ENCODE data around the gene CDH22. TPM values are rescaled to one million over a fixed set of nuclear protein-coding genes. Genes with fewer than 3 reads are reported as not detected.
A peak's percentile ranks its signal among the peaks of the same experiment; 100 is the strongest.

Gene CDH22
- polyA plus RNA-seq, 1 donor from 2014 or later: not detected

DNA sequence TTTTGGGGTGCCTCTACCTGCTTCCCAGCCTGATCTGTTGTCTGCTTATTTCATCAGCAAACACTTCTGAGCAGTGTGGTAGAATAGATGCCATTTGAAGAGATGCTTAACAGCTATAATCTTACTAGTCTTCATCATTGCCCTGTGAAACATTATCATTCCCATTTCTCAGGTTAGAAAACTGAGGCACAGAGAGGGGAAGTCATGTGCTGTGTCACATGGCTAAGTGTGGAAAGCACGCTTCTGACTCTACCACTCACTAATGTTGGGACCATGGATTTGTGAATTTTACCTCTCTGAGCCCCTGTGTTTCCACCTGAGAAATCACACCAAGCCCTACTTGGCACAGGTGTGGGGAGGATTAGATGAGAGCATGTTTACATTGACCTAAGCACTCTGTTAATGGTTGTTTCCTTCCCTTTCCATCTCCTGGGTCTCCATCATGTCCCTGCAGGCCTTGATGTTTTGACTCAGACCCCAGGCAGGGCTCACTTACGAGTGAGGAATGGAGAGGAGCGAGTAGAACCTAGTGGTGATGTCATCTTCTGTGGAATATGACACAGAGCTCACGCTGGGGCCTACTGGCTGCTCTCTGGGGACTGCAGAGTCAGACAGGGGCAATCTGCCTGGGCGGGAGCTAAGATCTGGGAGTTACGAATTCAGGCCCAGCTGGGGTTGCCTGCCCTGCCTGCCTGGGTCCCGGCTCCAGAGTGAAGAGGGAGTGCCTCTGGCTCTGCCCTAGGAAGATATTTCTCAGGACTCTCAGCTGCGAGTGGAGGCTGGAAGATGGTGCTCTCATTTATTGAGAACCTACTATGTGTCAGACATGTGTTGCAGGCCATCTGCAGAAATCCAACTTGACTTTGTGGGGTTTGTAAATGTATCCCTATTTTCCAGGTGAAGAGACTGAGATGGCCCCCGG, 64.3 kb downstream of the CDH22 start:
- no peak overlapping the region for H3K27ac Mint-ChIP-seq
- no peaks in the 10 kb centered on the region for H3K9me3 Mint-ChIP-seq
- H3K4me3 Mint-ChIP-seq: no peak overlapping the region
- peaks cover 0 to 5% (median 0%) of the 10 kb centered on the region in 3 donors for H3K4me1 Mint-ChIP-seq
- H3K36me3 Mint-ChIP-seq: no peaks in the 10 kb centered on the region
- peaks cover 37% of the 10 kb centered on the region for H3K27me3 Mint-ChIP-seq

DNA sequence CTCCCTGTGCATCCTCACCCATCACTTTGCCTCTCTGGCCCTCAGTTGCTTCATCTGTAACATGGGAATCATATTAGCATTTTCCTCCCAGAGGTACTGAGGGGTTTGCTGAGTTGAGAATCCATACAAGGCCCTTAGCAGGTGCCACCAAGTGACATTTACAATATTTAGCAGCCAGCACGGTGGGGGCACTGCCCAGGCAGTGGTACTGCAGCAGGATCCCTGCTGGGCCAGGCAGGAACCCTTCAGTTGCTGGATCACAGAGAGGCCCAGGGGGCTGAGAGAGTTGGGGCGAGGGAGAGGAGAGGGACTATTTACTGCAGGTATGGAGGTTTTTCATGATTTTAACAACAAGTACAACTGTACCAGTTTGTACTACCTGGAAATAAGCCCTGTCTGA, 65.9 kb downstream of the CDH22 start:
- H3K36me3 Mint-ChIP-seq: no peaks in the 10 kb centered on the region
- no peak overlapping the region for H3K4me3 Mint-ChIP-seq
- peaks cover 0 to 5% (median 0%) of the 10 kb centered on the region in 3 donors for H3K4me1 Mint-ChIP-seq
- H3K27ac Mint-ChIP-seq: no peak overlapping the region
- no peaks in the 10 kb centered on the region for H3K9me3 Mint-ChIP-seq
- peaks cover 27% of the 10 kb centered on the region for H3K27me3 Mint-ChIP-seq

- H3K4me3 Mint-ChIP-seq: no peak overlapping the region
- peaks cover 17% of the 10 kb centered on the region for H3K27me3 Mint-ChIP-seq
- H3K36me3 Mint-ChIP-seq: no peaks in the 10 kb centered on the region
- no peaks in the 10 kb centered on the region for H3K4me1 Mint-ChIP-seq
- no peak overlapping the region for H3K27ac Mint-ChIP-seq
- no peaks in the 10 kb centered on the region for H3K9me3 Mint-ChIP-seq
These were observed 67.4 kb downstream of the CDH22 start for GRCh38 chr20:46240881-46241280.

- H3K4me1 Mint-ChIP-seq: no peaks in the 10 kb centered on the region
- H3K4me3 Mint-ChIP-seq: no peak overlapping the region
- H3K27ac Mint-ChIP-seq: no peak overlapping the region
- H3K9me3 Mint-ChIP-seq: no peaks in the 10 kb centered on the region
- no peaks in the 10 kb centered on the region for H3K36me3 Mint-ChIP-seq
- peaks cover 14% of the 10 kb centered on the region for H3K27me3 Mint-ChIP-seq
These were observed 68.2 kb downstream of the CDH22 start for GRCh38 chr20:46240065-46240464.

DNA sequence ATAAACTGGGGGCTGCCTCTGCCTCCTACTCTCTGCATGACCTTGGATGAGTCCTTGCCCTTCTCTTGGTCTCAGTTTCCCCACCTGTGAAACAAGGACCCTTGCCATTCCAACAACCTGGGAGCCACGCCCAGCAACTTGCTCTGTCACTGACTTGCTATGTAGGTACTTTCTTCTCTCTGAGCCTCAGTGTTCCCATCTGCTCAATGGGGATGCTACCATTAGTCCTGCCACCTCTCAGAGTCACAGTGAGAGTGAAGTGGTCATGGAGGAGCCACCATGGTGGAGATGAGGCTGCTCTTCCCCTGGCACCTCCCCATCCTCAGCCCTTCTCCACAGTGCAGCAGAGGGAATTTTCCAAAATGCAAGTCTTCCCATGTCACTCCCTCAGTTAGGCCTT, 70.6 kb downstream of the CDH22 start:
- no peak overlapping the region for H3K4me3 Mint-ChIP-seq
- no peak overlapping the region for H3K27ac Mint-ChIP-seq
- no peaks in the 10 kb centered on the region for H3K4me1 Mint-ChIP-seq
- no peaks in the 10 kb centered on the region for H3K9me3 Mint-ChIP-seq
- H3K27me3 Mint-ChIP-seq: peaks cover 10% of the 10 kb centered on the region
- no peaks in the 10 kb centered on the region for H3K36me3 Mint-ChIP-seq

DNA sequence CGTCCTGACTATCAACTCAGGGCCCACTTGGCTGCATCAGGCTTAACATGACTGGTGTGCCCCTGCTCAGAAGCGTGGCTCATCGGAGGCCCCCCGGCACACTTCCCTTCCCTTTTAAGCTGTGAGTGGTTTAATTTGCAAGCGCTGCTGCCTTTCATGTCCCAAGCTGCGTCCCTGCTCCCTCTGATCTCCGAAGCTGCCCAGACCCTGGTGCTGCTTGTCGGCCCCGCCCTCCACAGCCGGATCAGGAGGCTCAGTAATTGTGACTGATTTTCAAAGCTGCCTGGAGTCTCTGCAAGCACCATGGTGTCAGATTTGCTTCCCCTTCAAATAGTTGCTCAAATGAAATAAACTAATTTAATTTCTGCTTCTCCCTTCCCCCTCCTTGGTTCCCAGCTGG, 71.1 kb downstream of the CDH22 start:
- H3K4me3 Mint-ChIP-seq: no peak overlapping the region
- H3K27ac Mint-ChIP-seq: no peak overlapping the region
- no peaks in the 10 kb centered on the region for H3K4me1 Mint-ChIP-seq
- H3K9me3 Mint-ChIP-seq: no peaks in the 10 kb centered on the region
- H3K27me3 Mint-ChIP-seq: peaks cover 11% of the 10 kb centered on the region
- H3K36me3 Mint-ChIP-seq: no peaks in the 10 kb centered on the region

DNA sequence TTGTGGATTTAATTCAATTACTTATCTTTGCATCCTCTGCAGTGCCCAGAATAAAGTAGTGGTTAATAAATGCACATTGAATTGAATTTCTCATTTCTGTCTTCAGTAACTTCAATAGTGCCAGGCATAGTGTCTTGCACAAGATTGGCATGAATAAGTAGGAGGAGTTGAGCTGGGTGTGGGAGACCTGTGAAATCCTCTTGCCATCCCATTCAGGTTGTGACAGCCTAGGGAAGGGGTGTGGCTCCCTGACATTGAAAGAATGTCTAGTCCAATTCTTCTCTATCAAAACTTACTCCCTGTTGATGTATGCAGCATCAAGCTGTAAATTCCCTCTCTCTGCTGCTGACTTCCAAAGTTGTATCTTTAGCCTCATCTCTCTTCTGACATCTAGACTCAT, 73.2 kb downstream of the CDH22 start:
- Mint-ChIP-seq H3K27ac (no peak overlapping the region), H3K4me3 (no peak overlapping the region), H3K4me1 (no peaks in the 10 kb centered on the region), H3K36me3 (no peaks in the 10 kb centered on the region), H3K9me3 (no peaks in the 10 kb centered on the region), H3K27me3 (peaks cover 16% of the 10 kb centered on the region)

DNA sequence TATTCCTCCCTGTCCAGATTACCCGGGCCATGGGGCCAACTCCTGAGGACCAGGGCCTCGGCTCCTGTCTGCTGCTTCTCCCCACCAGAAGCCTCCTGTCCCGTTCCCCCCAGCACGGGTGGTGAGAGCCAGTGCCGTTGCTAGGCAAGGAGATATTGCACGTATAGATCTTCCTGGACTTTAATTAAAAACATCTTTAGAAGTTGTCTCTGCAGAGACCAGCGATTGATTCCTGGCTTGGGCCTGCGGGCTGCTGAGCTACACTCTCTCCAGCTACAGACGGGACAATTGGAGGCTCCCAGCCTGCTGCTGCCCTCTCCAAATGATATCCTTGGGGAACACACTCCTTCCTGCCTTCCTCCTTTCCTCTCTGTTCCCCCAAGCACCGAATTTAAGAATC, 74.6 kb downstream of the CDH22 start:
- H3K36me3 Mint-ChIP-seq: no peaks in the 10 kb centered on the region
- peaks cover 23% of the 10 kb centered on the region for H3K27me3 Mint-ChIP-seq

GRCh38 chr20:46232539-46232938, 75.8 kb downstream of the CDH22 start:
- Mint-ChIP-seq H3K4me3 (no peak overlapping the region), H3K36me3 (no peaks in the 10 kb centered on the region), H3K27ac (no peak overlapping the region), H3K27me3 (peaks cover 22% of the 10 kb centered on the region), H3K4me1 (no peaks in the 10 kb centered on the region), H3K9me3 (peaks cover 0 to 2% (median 2%) of the 10 kb centered on the region in 3 donors)

More for the DNA sequence above, 74.6 kb downstream of the CDH22 start:
- H3K9me3 Mint-ChIP-seq: peaks cover 0 to 2% (median 2%) of the 10 kb centered on the region in 3 donors
- H3K4me3 Mint-ChIP-seq: no peak overlapping the region
- H3K4me1 Mint-ChIP-seq: no peaks in the 10 kb centered on the region
- H3K27ac Mint-ChIP-seq: no peak overlapping the region

- H3K27me3 Mint-ChIP-seq: peaks cover 26% of the 10 kb centered on the region
- no peak overlapping the region for H3K4me3 Mint-ChIP-seq
- no peak overlapping the region for H3K27ac Mint-ChIP-seq
- no peaks in the 10 kb centered on the region for H3K36me3 Mint-ChIP-seq
- peaks cover 0 to 2% (median 0%) of the 10 kb centered on the region in 3 donors for H3K4me1 Mint-ChIP-seq
- H3K9me3 Mint-ChIP-seq: peaks cover 0 to 4% (median 2%) of the 10 kb centered on the region in 3 donors
These were observed 77.5 kb downstream of the CDH22 start for GRCh38 chr20:46230801-46231282.

DNA sequence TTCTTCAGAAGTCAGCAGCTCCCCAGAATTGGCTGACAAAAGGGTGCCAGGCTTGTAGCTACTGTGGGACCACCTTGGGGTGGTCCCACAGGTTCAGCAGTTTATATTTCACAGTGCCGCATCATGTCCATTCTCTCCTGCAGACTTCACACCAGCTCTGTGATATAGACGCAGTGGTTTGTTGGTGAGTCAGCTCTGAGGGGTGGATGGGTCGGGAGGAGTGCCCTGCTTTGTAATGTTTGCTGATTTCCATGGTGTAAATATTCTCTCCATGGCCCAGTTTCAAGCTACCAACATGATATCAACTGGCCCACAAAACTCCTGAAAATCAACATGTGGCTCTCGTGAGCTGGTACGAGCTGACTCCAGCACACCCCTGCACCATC, 78.2 kb downstream of the CDH22 start:
- peaks cover 0 to 4% (median 2%) of the 10 kb centered on the region in 3 donors for H3K9me3 Mint-ChIP-seq
- H3K4me3 Mint-ChIP-seq: no peak overlapping the region
- H3K27ac Mint-ChIP-seq: no peak overlapping the region
- H3K27me3 Mint-ChIP-seq: peaks cover 28% of the 10 kb centered on the region
- no peaks in the 10 kb centered on the region for H3K36me3 Mint-ChIP-seq
- peaks cover 0 to 2% (median 0%) of the 10 kb centered on the region in 3 donors for H3K4me1 Mint-ChIP-seq

DNA sequence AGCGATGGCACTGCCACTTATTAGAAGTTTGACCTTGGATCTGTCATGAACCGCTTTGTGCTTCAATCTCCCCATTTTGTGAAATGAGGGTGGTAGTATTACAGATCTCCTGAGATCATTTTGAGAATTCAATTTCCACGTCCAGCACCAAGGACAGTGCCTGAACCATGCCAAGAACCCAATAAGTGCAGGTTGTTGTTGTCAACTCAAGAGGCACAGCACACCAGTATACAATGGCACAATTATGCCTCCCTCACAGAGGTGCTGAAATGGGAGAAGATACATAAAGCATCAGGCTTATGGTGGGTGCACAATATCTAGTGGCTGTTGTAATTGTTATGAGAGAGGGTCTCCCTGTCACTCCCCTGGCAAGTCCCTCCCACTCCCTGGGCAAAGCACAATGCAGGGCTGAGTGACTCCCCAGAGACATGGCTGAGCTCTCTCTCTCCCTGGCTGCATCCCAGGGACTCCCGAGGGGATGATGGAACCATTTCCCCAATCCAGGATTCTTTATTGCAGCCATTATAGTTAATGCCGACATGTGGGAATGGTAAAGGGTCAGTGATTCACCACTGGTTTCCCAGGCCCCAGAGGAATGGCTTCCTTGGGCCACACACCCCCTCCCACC, 78.7 kb downstream of the CDH22 start:
- no peaks in the 10 kb centered on the region for H3K36me3 Mint-ChIP-seq
- peaks cover 0 to 4% (median 2%) of the 10 kb centered on the region in 3 donors for H3K9me3 Mint-ChIP-seq
- H3K27ac Mint-ChIP-seq: no peak overlapping the region
- no peak overlapping the region for H3K4me3 Mint-ChIP-seq
- peaks cover 28% of the 10 kb centered on the region for H3K27me3 Mint-ChIP-seq
- peaks cover 0 to 2% (median 0%) of the 10 kb centered on the region in 3 donors for H3K4me1 Mint-ChIP-seq

GRCh38 chr20:46228670-46229069, 79.6 kb downstream of the CDH22 start:
- peaks cover 26% of the 10 kb centered on the region for H3K27me3 Mint-ChIP-seq
- H3K4me1 Mint-ChIP-seq: peaks cover 0 to 2% (median 0%) of the 10 kb centered on the region in 3 donors
- H3K27ac Mint-ChIP-seq: no peak overlapping the region
- H3K9me3 Mint-ChIP-seq: peaks cover 0 to 4% (median 2%) of the 10 kb centered on the region in 3 donors
- H3K36me3 Mint-ChIP-seq: no peaks in the 10 kb centered on the region
- H3K4me3 Mint-ChIP-seq: no peak overlapping the region

GRCh38 chr20:46227272-46227767, 81.0 kb downstream of the CDH22 start:
- peaks cover 26% of the 10 kb centered on the region for H3K27me3 Mint-ChIP-seq
- no peak overlapping the region for H3K4me3 Mint-ChIP-seq
- H3K9me3 Mint-ChIP-seq: peaks cover 0 to 4% (median 2%) of the 10 kb centered on the region in 3 donors
- H3K36me3 Mint-ChIP-seq: peaks cover 1% of the 10 kb centered on the region
- peaks cover 0 to 2% (median 0%) of the 10 kb centered on the region in 3 donors for H3K4me1 Mint-ChIP-seq
- H3K27ac Mint-ChIP-seq: no peak overlapping the region

DNA sequence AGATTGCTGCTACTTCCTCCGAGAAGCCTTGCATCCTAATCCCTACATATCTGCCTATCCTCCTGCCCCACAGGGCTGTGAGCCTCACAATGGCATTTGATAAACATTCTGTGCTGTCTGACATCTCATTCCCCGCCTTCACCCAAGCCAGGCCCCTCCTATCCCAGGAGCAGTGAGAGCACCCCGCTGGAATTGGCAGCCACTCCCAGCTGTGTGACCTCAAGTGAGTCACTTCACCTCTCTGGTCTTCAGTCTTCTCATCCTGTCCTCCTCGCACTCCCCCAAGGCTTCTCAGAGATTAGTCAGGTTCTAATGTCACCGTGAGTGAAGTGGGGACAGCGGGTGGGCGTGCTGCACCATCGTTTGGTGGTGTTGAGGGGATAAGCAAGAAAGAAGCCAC, 81.7 kb downstream of the CDH22 start:
- Mint-ChIP-seq H3K4me3 (peak overlapping the region in 2 of 4 donors; percentile 29 to 30), H3K27ac (no peak overlapping the region), H3K27me3 (peaks cover 25% of the 10 kb centered on the region), H3K9me3 (peaks cover 0 to 4% (median 2%) of the 10 kb centered on the region in 3 donors), H3K36me3 (peaks cover 1% of the 10 kb centered on the region), H3K4me1 (peaks cover 0 to 2% (median 0%) of the 10 kb centered on the region in 3 donors)

All from IgD-negative memory B cell (primary cell).